HCT116 (cell line): Measurements from ENCODE around the gene TAF1D. TPM values are rescaled to one million over a fixed set of nuclear protein-coding genes. Genes with fewer than 3 reads are reported as not detected.

Source experiments
- ATAC-seq: fragments of 200-7000 bp; cut with Tn5 transposase; 2 replicates; pipeline ENCODE4 v1.9.1; 2020; ENCODE audit warnings: mild to moderate bottlenecking, moderate library complexity
- BruUV-seq: library from RNA; stranded (reverse); fragments of 400-500 nt; replicated peaks from 2 replicates; lab custom pipeline; 2021; lab: Mats Ljungman, UMichigan
- CTCF ChIA-PET: fragments of 300-600 bp; sonication (Branson Sonifier 250); formaldehyde crosslinking; loops from one replicate; lab custom pipeline; 2021; ENCODE audit warnings: antibody characterized with exemption; lab: Charles Lee
- POLR2A ChIA-PET: fragments of 300-600, 350-600 bp; sonication (Branson Sonifier 250); formaldehyde crosslinking; loops from one replicate; lab custom pipeline; 2021; ENCODE audit warnings: antibody characterized with exemption; lab: Charles Lee
- RAD21 ChIA-PET, 2 experiments: fragments of 300-600 bp; sonication (Branson Sonifier 250); formaldehyde crosslinking; loops; one replicate each; lab custom pipeline; 2023; ENCODE audit warnings: low total read pairs in 2 of 2; ENCODE audit not compliant: uncharacterized antibody in 2 of 2, unreplicated experiment in 2 of 2, low non-redundant PET in 1 of 2; lab: Charles Lee
- DNase-seq: peaks from one replicate; pipeline ENCODE4 v3.0.0-alpha.2; 2010; ENCODE audit warnings: low read depth, low spot score
- H2AFZ ChIP-seq: fragments of 200-600 bp; shearing (Covaris generic), sonication (generic); 2 replicates; pipeline ENCODE4 v1.6.1; 2017; ENCODE audit warnings: low read depth, mixed run types, mixed read lengths, antibody characterized with exemption, low read length; ENCODE audit not compliant: poor library complexity, severe bottlenecking
- H3K27ac ChIP-seq: 2 replicates; pipeline ENCODE4 v1.5.1; 2012; ENCODE audit warnings: low read depth, low read length
- H3K27me3 ChIP-seq: fragments of 200-600 bp; sonication (generic); 2 replicates; pipeline ENCODE4 v1.6.1; 2016; ENCODE audit warnings: mixed run types, low read length, mixed read lengths; ENCODE audit not compliant: insufficient read depth
- H3K36me3 ChIP-seq, 2 experiments: fragments of 200-500 bp in 1 of 2; fragments of 200-600 bp in 1 of 2; sonication (Bioruptor generic) in 1 of 2; sonication (generic) in 1 of 2; 2 replicates each; pipeline versions ENCODE4 v1.5.1 to v1.6.1; 2014 to 2016; ENCODE audit warnings: low read length in 2 of 2, inconsistent platforms in 1 of 2, mixed read lengths in 1 of 2, mixed run types in 1 of 2; ENCODE audit not compliant: insufficient read depth in 2 of 2, control insufficient read depth in 1 of 2
- H3K4me1 ChIP-seq, 2 experiments: fragments of 200-600 bp in 1 of 2; sonication (generic) in 1 of 2; 2 replicates each; pipeline versions ENCODE4 v1.5.1 to v1.6.1; 2012 to 2017; ENCODE audit warnings: low read length in 2 of 2, inconsistent platforms in 1 of 2, mild to moderate bottlenecking in 1 of 2, mixed read lengths in 1 of 2, mixed run types in 1 of 2, moderate library complexity in 1 of 2; ENCODE audit not compliant: insufficient read depth in 2 of 2, control insufficient read depth in 1 of 2
- H3K4me2 ChIP-seq: fragments of 200-600 bp; sonication (generic); 2 replicates; pipeline ENCODE4 v1.6.1; 2017; ENCODE audit warnings: mixed run types, low read length, mixed read lengths
- H3K4me3 ChIP-seq, 2 experiments: fragments of 200-600 bp in 1 of 2; sonication (generic) in 1 of 2; replicated peaks in 1 of 2; 2 replicates each; pipeline ENCODE4 v1.5.1; 2011 to 2016; ENCODE audit warnings: low read length in 2 of 2, control low read depth in 1 of 2, low read depth in 1 of 2, mild to moderate bottlenecking in 1 of 2, mixed read lengths in 1 of 2, mixed run types in 1 of 2
- H3K79me2 ChIP-seq: fragments of 200-600 bp; sonication (generic); 2 replicates; pipeline ENCODE4 v1.6.1; 2017; ENCODE audit warnings: mild to moderate bottlenecking, mixed run types, low read length, moderate library complexity, mixed read lengths; ENCODE audit not compliant: insufficient read depth
- H3K9ac ChIP-seq: fragments of 200-600 bp; sonication (generic); 2 replicates; pipeline ENCODE4 v1.6.1; 2016; ENCODE audit warnings: low read length, mixed read lengths
- H3K9me2 ChIP-seq: fragments of 200-600 bp; sonication (generic), shearing (Covaris generic); 2 replicates; pipeline ENCODE4 v1.6.1; 2017; ENCODE audit warnings: mixed run types, mild to moderate bottlenecking, moderate library complexity; ENCODE audit not compliant: insufficient read depth
- H3K9me3 ChIP-seq, 2 experiments: fragments of 200-500 bp in 1 of 2; fragments of 200-600 bp in 1 of 2; sonication (Bioruptor generic) in 1 of 2; sonication (generic) in 1 of 2; 2 replicates each; pipeline ENCODE4 v1.6.1; 2014 to 2017; ENCODE audit warnings: low read length in 2 of 2, mixed read lengths in 2 of 2, inconsistent platforms in 1 of 2, low read depth in 1 of 2, mild to moderate bottlenecking in 1 of 2, mixed run types in 1 of 2, moderate library complexity in 1 of 2; ENCODE audit not compliant: control insufficient read depth in 1 of 2, insufficient read depth in 1 of 2
- H4K20me1 ChIP-seq: fragments of 200-600 bp; sonication (generic), shearing (Covaris generic); 2 replicates; pipeline ENCODE4 v1.6.1; 2017; ENCODE audit warnings: mixed run types, mild to moderate bottlenecking, moderate library complexity; ENCODE audit not compliant: insufficient read depth
- ATF3 ChIP-seq: IDR thresholded peaks from 2 replicates; pipeline ENCODE4 v1.6.1; 2012
- CEBPB ChIP-seq: IDR thresholded peaks from 2 replicates; pipeline ENCODE4 v1.6.1; 2012; ENCODE audit warnings: low read depth
- CTCF ChIP-seq, 3 experiments: fragments of 200-600 bp in 1 of 3; sonication (generic) in 1 of 3; IDR thresholded peaks in 2 of 3; conservative IDR thresholded peaks in 1 of 3; 2 replicates each; pipeline ENCODE4 v1.5.1; 2012 to 2017; ENCODE audit warnings: low read depth in 2 of 3, low read length in 2 of 3, antibody characterized with exemption in 1 of 3, borderline replicate concordance in 1 of 3, control low read depth in 1 of 3, mild to moderate bottlenecking in 1 of 3, mixed read lengths in 1 of 3, mixed run types in 1 of 3, moderate library complexity in 1 of 3; ENCODE audit not compliant: insufficient read depth in 1 of 3
- ELF1 ChIP-seq: IDR thresholded peaks from 2 replicates; pipeline ENCODE4 v1.6.1; 2012; ENCODE audit warnings: low read depth, borderline replicate concordance
- MAX ChIP-seq: IDR thresholded peaks from 2 replicates; pipeline ENCODE4 v1.6.1; 2012
- REST ChIP-seq: IDR thresholded peaks from 2 replicates; pipeline ENCODE4 v1.6.1; 2012; ENCODE audit warnings: low read depth
- SIN3A ChIP-seq: IDR thresholded peaks from 2 replicates; pipeline ENCODE4 v1.6.1; 2012; ENCODE audit warnings: low read depth
- YY1 ChIP-seq: IDR thresholded peaks from 2 replicates; pipeline ENCODE4 v1.6.1; 2011; ENCODE audit warnings: low read length, low read depth, moderate library complexity, mild to moderate bottlenecking; ENCODE audit not compliant: insufficient replicate concordance; ENCODE audit errors: extremely low read depth
- intact Hi-C: fragments of 100-400 bp; cut with micrococcal nuclease; formaldehyde crosslinking; loops from 2 replicates; pipeline ENCODE4 v1.10.0; 2022
- total RNA-seq: library from RNA; stranded (reverse); gene quantifications from one replicate; pipeline ENCODE4 v1.2.1, GENCODE V29; 2021; ENCODE audit not compliant: unreplicated experiment

TAF1D gene
- total RNA-seq, 1 experiment from 2014 or later = 267 TPM

- no peak overlapping the region for H3K4me3 ChIP-seq
- RAD21 ChIA-PET = no interaction called here
- no peak for DNase-seq
- H3K79me2 ChIP-seq = peaks cover 26% of the 10 kb centered on the region
- no peaks in the 10 kb centered on the region for H3K9me3 ChIP-seq
- no peaks in the 10 kb centered on the region for H3K4me1 ChIP-seq
- no peak overlapping the region for H2AFZ ChIP-seq
- no peak overlapping the region for H3K9ac ChIP-seq
- POLR2A ChIA-PET = interaction anchor here (1.7 to 4.9 kb wide), 2 partner anchors 10 to 12 kb away, joined by 5 to 43 read pairs; partner anchors contain the start of genes C11orf54 and TAF1D
- H4K20me1 ChIP-seq = peaks cover 52% of the 10 kb centered on the region
- no peak overlapping the region; the same call in 1 of the 2 replicates for H3K27ac ChIP-seq
- no peaks in the 10 kb centered on the region for H3K27me3 ChIP-seq
- peak; percentile 46 for ATAC-seq
- TF ChIP-seq REST (no peak), CEBPB (no peak), MAX (no peak), ATF3 (no peak), ELF1 (no peak), CTCF (IDR thresholded peaks at IDR 0.05 in 2 of 3, conservative IDR thresholded peaks at IDR 0.05 in 1 of 3; ENCODE audit: borderline replicate concordance in 1 of 3, insufficient read depth in 1 of 3, low read depth in 2 of 3, low read length in 2 of 3) (no peak), SIN3A (peak; percentile 40; the same call in 1 of the 2 replicates), YY1 (no peak)
- CTCF ChIA-PET = no interaction called here
- H3K4me2 ChIP-seq = no peak overlapping the region
- H3K9me2 ChIP-seq = no peaks in the 10 kb centered on the region
- BruUV-seq = no TSS peak
- intact Hi-C loops = loop anchor here (10.0 kb wide), 1 partner anchor 494 kb away; no protein-coding TSS in a partner anchor
- peaks cover 51 to 62% of the 10 kb centered on the region in 2 experiments for H3K36me3 ChIP-seq
Measured at GRCh38 chr11:93728792-93729128, 12.5 kb downstream of the TAF1D start.
